CD4-positive, CD25-positive, alpha-beta regulatory T cell (primary cell): ENCODE results near the gene LMO7. TPM values are rescaled to one million over a fixed set of nuclear protein-coding genes. Genes with fewer than 3 reads are reported as not detected.
"Not testable (repeated sequence)": the region's sequence is repeated elsewhere in the genome, so short reads cannot be mapped to it uniquely, and the experiment has no call there.

Experiments used
- ATAC-seq, 2 donors: fragments of 150-1000 bp; cut with Tn5 transposase; one replicate each; pipeline ENCODE4 v1.10.0; 2021; ENCODE audit warnings: low read depth in 2 of 2, moderate number of reproducible peaks in 2 of 2, moderate library complexity in 1 of 2
- DNase-seq, 3 donors: peaks; one replicate each; pipeline versions ENCODE4 v3.0.0 to v3.0.0-alpha.2; 2012 to 2022; ENCODE audit warnings: mixed read lengths in 1 of 3
- H3K27ac ChIP-seq: one replicate; pipeline ENCODE4 v1.7.0; 2013; ENCODE audit warnings: mild to moderate bottlenecking, low read length; ENCODE audit not compliant: insufficient read depth, poor library complexity, severe bottlenecking
- H3K27me3 ChIP-seq: one replicate; pipeline ENCODE4 v1.7.0; 2013; ENCODE audit warnings: low read length; ENCODE audit not compliant: control insufficient read depth, insufficient read depth
- H3K36me3 ChIP-seq: one replicate; pipeline ENCODE4 v1.7.0; 2013; ENCODE audit warnings: mild to moderate bottlenecking, low read length, moderate library complexity; ENCODE audit not compliant: control insufficient read depth, insufficient read depth
- H3K4me1 ChIP-seq: 2 replicates; pipeline ENCODE4 v1.7.0; 2013; ENCODE audit warnings: mild to moderate bottlenecking, low read length; ENCODE audit not compliant: insufficient read depth, control insufficient read depth, poor library complexity, severe bottlenecking
- H3K4me3 ChIP-seq: one replicate; pipeline ENCODE4 v1.7.0; 2013; ENCODE audit warnings: low read depth, mild to moderate bottlenecking, low read length, moderate library complexity
- H3K9me3 ChIP-seq, 2 experiments: 1 replicate in 1 of 2; 2 replicates in 1 of 2; pipeline ENCODE4 v1.7.0; 2013; ENCODE audit warnings: low read length in 2 of 2, mild to moderate bottlenecking in 1 of 2, moderate library complexity in 1 of 2; ENCODE audit not compliant: control insufficient read depth in 2 of 2
- H3K27ac Mint-ChIP-seq, 3 donors: one replicate each; pipeline ENCODE4 v1.8.0; 2020 to 2022; ENCODE audit warnings: mild to moderate bottlenecking in 3 of 3, mixed read lengths in 3 of 3, moderate library complexity in 2 of 3
- H3K27me3 Mint-ChIP-seq: one replicate; pipeline ENCODE4 v1.8.0; 2022; ENCODE audit warnings: mild to moderate bottlenecking, mixed read lengths
- H3K36me3 Mint-ChIP-seq: one replicate; pipeline ENCODE4 v1.8.0; 2020; ENCODE audit warnings: mixed read lengths
- H3K4me1 Mint-ChIP-seq, 4 donors: one replicate each; pipeline ENCODE4 v1.8.0; 2020 to 2022; ENCODE audit warnings: mixed read lengths in 4 of 4, mild to moderate bottlenecking in 1 of 4
- H3K4me3 Mint-ChIP-seq, 4 donors: one replicate each; pipeline ENCODE4 v1.8.0; 2020 to 2022; ENCODE audit warnings: mild to moderate bottlenecking in 4 of 4, mixed read lengths in 4 of 4, moderate library complexity in 3 of 4
- H3K9me3 Mint-ChIP-seq, 7 donors: one replicate each; pipeline ENCODE4 v1.8.0; 2020 to 2022; ENCODE audit warnings: mixed read lengths in 7 of 7, mild to moderate bottlenecking in 3 of 7, moderate library complexity in 2 of 7
- polyA plus RNA-seq, 4 donors: library from polyadenylated mRNA; unstranded; fragments of 300-500 nt; fragmentation: Illumina TruSeq; gene quantifications; one replicate each; pipeline ENCODE4 v1.2.3, GENCODE V29; 2021
- total RNA-seq: library from RNA; stranded (reverse); gene quantifications from one replicate; pipeline ENCODE4 v1.2.3, GENCODE V29; 2022

Gene LMO7
- total and polyA plus RNA-seq, 5 donors from 2014 or later, result 4.2 to 22.5 (median 10.6) TPM

DNA sequence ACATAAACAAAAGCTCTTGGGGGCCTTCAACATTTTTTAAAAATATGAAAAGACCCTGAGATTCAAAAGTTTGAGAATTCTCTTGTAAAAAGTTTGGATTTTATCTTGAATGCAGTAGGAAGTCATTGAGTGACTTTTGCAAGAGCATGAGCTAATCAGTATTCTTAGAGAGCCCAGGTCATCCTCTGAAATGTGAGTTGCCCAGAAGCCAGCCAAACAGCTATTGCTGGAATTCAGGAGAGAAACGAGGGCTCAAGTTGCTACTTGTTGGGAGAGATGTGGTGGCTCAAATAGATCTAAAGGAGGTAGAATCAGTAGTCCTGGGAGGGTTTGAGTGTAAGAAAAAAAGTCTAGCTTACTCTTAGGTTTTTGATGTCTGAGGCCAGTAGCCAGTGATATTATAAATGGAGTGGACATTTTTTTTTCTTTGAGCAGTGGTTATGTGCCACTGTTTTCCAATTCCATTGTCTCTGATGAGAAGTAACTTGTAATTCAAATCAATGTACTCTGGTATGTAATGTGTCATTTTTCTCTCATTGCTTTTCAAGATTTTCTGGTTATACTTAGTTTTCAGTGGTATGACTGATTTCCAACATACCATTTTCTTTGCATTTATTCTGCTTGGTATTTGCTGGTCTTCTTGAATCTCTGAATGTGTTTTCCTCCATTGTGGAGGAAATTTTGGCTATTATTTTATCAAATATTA, 30.7 kb downstream of the LMO7 start:
- Histone ChIP-seq H3K9me3 (no peaks in the 10 kb centered on the region), H3K36me3 (no peaks in the 10 kb centered on the region), H3K4me1 (no peaks in the 10 kb centered on the region), H3K4me3 (no peak overlapping the region), H3K27me3 (no peaks in the 10 kb centered on the region), H3K27ac (no peak overlapping the region)
- Mint-ChIP-seq H3K9me3 (peaks cover 0 to 2% (median 0%) of the 10 kb centered on the region in 7 donors), H3K27me3 (no peaks in the 10 kb centered on the region), H3K4me1 (peaks cover 0 to 4% (median 2%) of the 10 kb centered on the region in 4 donors), H3K4me3 (no peak overlapping the region), H3K36me3 (peaks cover 12% of the 10 kb centered on the region), H3K27ac (no peak overlapping the region)
- DNase-seq (no peak), ATAC-seq (no peak)

DNA sequence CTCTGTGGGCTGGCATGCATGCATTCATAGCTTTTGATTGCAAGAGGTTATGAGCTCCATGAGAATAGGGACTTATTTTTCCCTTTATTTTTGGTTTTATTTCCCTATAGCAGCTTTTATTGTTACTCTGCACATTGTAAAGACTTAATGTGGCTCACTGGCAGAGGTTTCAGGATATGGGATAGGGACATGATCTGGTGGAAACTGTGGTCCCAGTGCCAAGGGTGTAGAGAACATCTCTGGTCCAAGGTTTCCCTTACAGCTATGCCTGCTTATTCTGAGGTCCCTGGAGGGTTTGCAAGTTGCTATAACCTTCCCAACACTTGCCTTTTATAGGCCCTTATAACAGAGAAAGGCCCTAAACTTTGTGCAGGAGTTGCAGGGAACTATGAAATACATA, 33.6 kb downstream of the LMO7 start:
- no peak overlapping the region for H3K27ac Mint-ChIP-seq
- H3K4me1 ChIP-seq, result no peaks in the 10 kb centered on the region
- H3K4me3 ChIP-seq, result no peak overlapping the region
- H3K9me3 Mint-ChIP-seq, result no peaks in the 10 kb centered on the region
- H3K36me3 Mint-ChIP-seq, result peaks cover 12% of the 10 kb centered on the region
- DNase-seq (no peak), ATAC-seq (no peak)
- H3K36me3 ChIP-seq, result no peaks in the 10 kb centered on the region
- no peaks in the 10 kb centered on the region for H3K27me3 ChIP-seq
- no peak overlapping the region for H3K27ac ChIP-seq
- no peaks in the 10 kb centered on the region for H3K27me3 Mint-ChIP-seq
- H3K4me1 Mint-ChIP-seq, result peaks cover 0 to 4% (median 2%) of the 10 kb centered on the region in 4 donors
- H3K4me3 Mint-ChIP-seq, result no peak overlapping the region
- no peaks in the 10 kb centered on the region for H3K9me3 ChIP-seq

DNA sequence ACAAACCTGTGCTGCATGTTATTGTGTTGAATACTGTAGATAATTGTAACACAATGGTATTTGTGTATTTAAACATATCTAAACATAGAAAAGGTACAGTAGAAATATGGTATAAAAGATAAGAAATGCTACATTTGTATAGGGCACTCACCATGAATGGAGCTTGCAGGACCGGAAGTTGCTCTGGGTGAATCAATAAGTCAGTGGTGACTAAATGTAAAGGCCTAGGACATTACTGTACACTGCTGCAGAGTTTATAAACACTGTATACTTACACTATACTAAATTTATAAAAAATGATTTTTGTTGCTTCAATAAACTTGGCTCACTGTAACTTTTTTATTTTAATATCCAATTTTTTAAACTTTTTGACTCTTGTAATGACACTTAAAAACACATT, 34.4 kb downstream of the LMO7 start:
- Mint-ChIP-seq H3K27ac (no peak overlapping the region), H3K4me3 (no peak overlapping the region), H3K4me1 (peaks cover 0 to 4% (median 2%) of the 10 kb centered on the region in 4 donors), H3K27me3 (no peaks in the 10 kb centered on the region), H3K9me3 (no peaks in the 10 kb centered on the region), H3K36me3 (peaks cover 12% of the 10 kb centered on the region)
- no peaks in the 10 kb centered on the region for H3K36me3 ChIP-seq
- no peak for ATAC-seq
- no peaks in the 10 kb centered on the region for H3K27me3 ChIP-seq
- H3K4me3 ChIP-seq, result no peak overlapping the region
- H3K27ac ChIP-seq, result no peak overlapping the region
- H3K9me3 ChIP-seq, result no peaks in the 10 kb centered on the region
- no peaks in the 10 kb centered on the region for H3K4me1 ChIP-seq
- no peak for DNase-seq

DNA sequence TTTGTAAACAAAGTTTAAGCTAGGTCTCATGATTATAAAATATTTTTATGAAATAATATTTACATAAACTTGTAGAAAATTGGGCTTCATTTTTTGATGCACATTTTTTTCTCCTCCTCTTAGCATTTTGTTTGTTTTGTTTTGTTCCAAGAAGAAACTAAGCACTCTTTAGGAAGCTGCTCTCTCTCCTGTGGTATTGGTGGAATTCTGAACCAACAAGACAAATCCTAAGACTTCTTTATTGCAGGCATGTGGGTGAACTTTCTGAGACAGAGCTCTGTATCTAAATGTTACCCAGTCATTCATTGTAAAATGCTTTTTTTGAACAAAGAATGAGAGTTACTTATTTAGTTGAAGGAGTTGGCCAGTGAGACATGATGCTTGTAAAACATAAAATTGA, 39.3 kb downstream of the LMO7 start:
- H3K27ac ChIP-seq, result no peak overlapping the region
- ATAC-seq, result no peak
- H3K36me3 ChIP-seq, result no peaks in the 10 kb centered on the region
- H3K4me1 ChIP-seq, result no peaks in the 10 kb centered on the region
- no peak overlapping the region for H3K4me3 Mint-ChIP-seq
- H3K36me3 Mint-ChIP-seq, result peaks cover 12% of the 10 kb centered on the region
- peaks cover 0 to 3% (median 0%) of the 10 kb centered on the region in 4 donors for H3K4me1 Mint-ChIP-seq
- no peak overlapping the region for H3K4me3 ChIP-seq
- no peak overlapping the region for H3K27ac Mint-ChIP-seq
- H3K27me3 Mint-ChIP-seq, result no peaks in the 10 kb centered on the region
- H3K9me3 ChIP-seq, result no peaks in the 10 kb centered on the region
- no peak for DNase-seq
- no peaks in the 10 kb centered on the region for H3K27me3 ChIP-seq
- H3K9me3 Mint-ChIP-seq, result peaks cover 0 to 4% (median 0%) of the 10 kb centered on the region in 7 donors

DNA sequence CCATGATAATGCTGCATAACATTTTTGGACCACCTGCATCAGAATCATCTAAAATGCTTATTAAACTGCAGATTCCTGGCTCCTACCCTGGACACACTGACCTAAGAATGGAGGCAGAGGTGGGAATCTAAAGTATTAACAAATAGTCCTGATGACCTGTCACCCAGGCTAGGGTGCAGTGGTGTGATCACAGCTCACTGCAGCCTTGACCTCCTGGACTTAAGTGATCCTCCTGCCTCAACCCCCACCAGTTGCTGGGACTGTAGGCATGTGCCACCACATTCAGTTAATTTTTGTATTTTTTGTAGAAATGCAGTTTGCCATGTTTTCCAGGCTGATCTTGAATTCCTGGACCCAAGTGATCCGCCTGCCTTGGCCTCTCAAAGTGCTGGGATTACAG, 43.3 kb downstream of the LMO7 start:
- no peaks in the 10 kb centered on the region for H3K36me3 ChIP-seq
- H3K4me1 ChIP-seq, result no peaks in the 10 kb centered on the region
- no peaks in the 10 kb centered on the region for H3K27me3 ChIP-seq
- Mint-ChIP-seq H3K9me3 (peaks cover 0 to 4% (median 0%) of the 10 kb centered on the region in 7 donors), H3K27ac (no peak overlapping the region), H3K36me3 (peaks cover 11% of the 10 kb centered on the region), H3K4me3 (no peak overlapping the region), H3K27me3 (no peaks in the 10 kb centered on the region), H3K4me1 (no peaks in the 10 kb centered on the region)
- no peak for ATAC-seq
- no peak overlapping the region for H3K27ac ChIP-seq
- no peak for DNase-seq
- H3K9me3 ChIP-seq, result no peaks in the 10 kb centered on the region
- H3K4me3 ChIP-seq, result no peak overlapping the region

DNA sequence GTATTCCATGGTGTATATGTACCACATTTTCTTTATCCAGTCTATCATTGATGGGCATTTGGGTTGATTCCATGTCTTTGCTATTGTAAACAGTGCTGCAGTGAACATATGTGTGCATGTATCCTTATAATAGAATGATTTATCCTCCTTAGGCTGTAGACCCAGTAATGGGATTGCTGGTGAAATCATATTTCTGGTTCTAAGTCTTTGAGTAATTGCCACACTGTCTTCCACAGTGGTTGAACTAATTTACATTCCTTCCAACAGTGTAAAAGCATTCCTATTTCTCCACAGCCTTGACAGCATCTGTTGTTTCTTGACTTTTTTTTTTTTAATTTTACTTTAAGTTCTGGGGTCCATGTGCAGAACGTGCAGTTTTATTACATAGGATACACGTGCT, 44.1 kb downstream of the LMO7 start:
- H3K27ac ChIP-seq, H3K4me3 Mint-ChIP-seq, H3K27ac Mint-ChIP-seq, H3K9me3 ChIP-seq, H3K4me1 Mint-ChIP-seq, H3K4me3 ChIP-seq, H3K27me3 Mint-ChIP-seq, H3K36me3 ChIP-seq, ATAC-seq, H3K9me3 Mint-ChIP-seq, H3K4me1 ChIP-seq, DNase-seq, H3K27me3 ChIP-seq: not testable (repeated sequence)
- peaks cover 11% of the 10 kb centered on the region for H3K36me3 Mint-ChIP-seq

DNA sequence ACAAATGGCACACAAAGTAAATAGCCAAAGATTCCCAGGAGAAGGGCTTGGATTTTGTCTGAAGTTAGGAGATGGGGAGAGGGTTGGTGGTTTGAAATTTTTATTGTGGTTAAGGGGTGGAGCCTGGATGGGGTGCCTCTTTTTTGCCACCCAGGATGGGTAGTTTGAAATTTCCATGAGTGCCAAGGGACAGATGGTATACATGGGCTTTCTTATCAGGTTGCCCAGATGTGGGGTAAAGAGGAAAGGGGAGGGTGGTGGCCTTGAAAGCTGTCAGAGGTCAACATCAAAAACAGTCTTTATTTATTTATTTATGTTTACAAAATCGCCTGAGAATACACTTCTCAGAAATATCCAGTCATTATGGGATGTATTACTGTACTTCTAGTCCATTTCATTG, 46.2 kb downstream of the LMO7 start:
- H3K36me3 Mint-ChIP-seq, result peaks cover 9% of the 10 kb centered on the region
- ATAC-seq (no peak), DNase-seq (no peak)
- Histone ChIP-seq H3K36me3 (no peaks in the 10 kb centered on the region), H3K4me1 (no peaks in the 10 kb centered on the region), H3K27ac (no peak overlapping the region), H3K9me3 (no peaks in the 10 kb centered on the region), H3K4me3 (no peak overlapping the region), H3K27me3 (no peaks in the 10 kb centered on the region)
- H3K27me3 Mint-ChIP-seq, result peaks cover 4% of the 10 kb centered on the region
- peaks cover 0 to 2% (median 0%) of the 10 kb centered on the region in 4 donors for H3K4me1 Mint-ChIP-seq
- H3K27ac Mint-ChIP-seq, result no peak overlapping the region
- peaks cover 0 to 4% (median 1%) of the 10 kb centered on the region in 7 donors for H3K9me3 Mint-ChIP-seq
- peak overlapping the region in 1 of 4 donors; percentile 33 for H3K4me3 Mint-ChIP-seq

DNA sequence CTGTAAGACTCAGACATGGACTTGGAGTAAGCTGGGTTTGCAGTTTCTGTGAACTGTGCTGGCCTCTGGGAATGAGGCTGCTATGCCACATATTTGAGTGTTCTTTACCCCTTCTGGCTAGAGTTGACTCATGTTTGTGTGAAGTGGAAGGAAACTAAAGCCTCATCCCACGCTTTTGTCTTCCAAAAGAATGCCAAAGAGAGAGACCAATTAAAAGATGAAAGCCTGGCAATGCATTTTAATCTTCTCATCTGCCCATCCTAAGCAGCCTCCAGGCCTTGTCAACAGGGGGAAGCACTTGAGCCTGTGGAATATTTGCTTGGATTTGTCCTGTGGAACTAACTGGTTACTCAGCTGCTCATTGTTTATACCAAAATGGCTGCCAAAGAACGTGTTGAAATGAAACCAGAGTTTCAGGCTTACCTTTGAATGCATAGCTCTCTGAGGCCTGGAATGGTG, 49.1 kb downstream of the LMO7 start:
- no peak overlapping the region for H3K4me3 ChIP-seq
- H3K4me3 Mint-ChIP-seq, result no peak overlapping the region
- no peak overlapping the region for H3K27ac Mint-ChIP-seq
- no peaks in the 10 kb centered on the region for H3K4me1 ChIP-seq
- peaks cover 0 to 2% (median 0%) of the 10 kb centered on the region in 4 donors for H3K4me1 Mint-ChIP-seq
- peaks cover 4% of the 10 kb centered on the region for H3K27me3 Mint-ChIP-seq
- DNase-seq (no peak), ATAC-seq (no peak)
- peaks cover 0 to 1% (median 0%) of the 10 kb centered on the region in 7 donors for H3K9me3 Mint-ChIP-seq
- peaks cover 4% of the 10 kb centered on the region for H3K36me3 Mint-ChIP-seq
- H3K9me3 ChIP-seq, result no peaks in the 10 kb centered on the region
- H3K27ac ChIP-seq, result no peak overlapping the region
- H3K36me3 ChIP-seq, result no peaks in the 10 kb centered on the region
- H3K27me3 ChIP-seq, result no peaks in the 10 kb centered on the region
